GM18502 (cell line): Measurements from ENCODE around the gene TMCC2.

ENCODE experiments used
- ATAC-seq: cut with Tn5 transposase; IDR thresholded peaks from one replicate; pipeline ENCODE4 v1.9.1; 2021; ENCODE audit warnings: mild to moderate bottlenecking; ENCODE audit not compliant: unreplicated experiment, poor library complexity

The TMCC2 gene

DNA sequence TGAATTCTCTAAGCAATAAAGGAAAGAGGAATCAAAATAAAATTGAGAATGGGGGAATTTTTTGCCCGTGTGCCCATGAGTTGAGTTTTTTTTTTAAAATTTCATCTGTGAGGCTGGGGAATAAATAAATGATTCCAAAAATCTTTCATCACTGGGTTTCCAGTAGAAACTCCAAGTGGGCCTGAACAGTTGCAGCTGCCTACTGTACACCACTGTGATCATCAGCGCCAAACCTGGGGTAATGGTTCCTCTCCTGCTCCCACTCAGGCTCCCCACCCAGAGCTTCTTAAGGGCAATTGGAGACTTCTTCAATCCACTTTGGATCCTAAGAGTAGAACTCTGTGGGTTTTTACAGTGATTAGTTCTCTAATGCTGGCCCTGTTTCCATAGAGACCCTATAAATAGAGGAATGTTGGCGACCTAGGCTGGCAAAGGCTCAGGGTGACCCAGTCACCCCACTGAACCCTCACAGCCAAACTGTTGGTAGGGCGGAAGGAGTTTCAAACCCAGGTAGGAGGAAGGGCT is 9.3 kb downstream of the TMCC2 start:
- ATAC-seq, result no peak

DNA sequence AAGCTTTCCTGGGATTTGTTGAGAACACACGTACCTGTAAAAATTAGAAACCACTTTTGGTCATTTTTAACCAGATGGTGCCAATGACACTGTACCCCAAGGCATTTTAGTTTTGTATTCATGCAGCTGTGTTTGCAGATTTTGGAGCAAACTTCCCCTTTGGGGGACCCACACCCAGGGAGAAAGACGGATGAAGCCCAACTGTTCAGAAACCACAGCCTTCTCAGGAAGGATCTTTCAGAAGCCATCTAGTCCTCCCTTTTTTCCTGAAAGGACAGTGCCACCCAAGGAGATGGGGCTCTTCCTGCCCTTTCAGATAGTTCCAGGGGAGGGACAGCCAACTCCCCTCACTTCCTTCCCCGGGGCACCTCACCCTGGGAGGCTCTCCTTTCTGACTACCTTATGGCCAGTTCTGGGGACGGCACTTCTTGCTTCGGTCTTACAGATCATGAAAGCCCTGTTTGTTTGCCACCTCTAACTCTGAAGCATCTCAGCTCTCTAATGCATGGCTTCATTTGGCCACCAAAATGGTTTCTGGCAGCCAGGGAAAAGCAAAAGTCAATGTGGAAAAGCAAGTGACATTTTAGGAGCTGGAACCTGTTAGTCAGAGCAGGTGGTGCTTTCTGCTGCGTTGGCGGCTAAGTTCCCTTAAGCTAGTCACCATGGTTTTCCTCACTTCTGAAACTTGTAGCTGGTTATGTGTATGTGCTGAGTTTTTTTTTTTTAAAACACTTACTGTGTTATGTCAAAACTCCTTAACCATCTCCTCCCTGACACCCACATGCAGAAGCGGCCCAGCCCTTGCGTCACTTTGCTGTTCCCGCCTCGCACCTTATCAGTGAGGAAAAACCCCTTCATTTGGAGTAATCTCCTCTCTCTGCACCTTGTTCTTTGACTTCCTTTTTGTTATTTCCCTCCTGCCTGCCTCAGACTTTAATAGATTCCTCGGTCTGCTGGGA is 10.1 kb downstream of the TMCC2 start:
- ATAC-seq, result no peak

DNA sequence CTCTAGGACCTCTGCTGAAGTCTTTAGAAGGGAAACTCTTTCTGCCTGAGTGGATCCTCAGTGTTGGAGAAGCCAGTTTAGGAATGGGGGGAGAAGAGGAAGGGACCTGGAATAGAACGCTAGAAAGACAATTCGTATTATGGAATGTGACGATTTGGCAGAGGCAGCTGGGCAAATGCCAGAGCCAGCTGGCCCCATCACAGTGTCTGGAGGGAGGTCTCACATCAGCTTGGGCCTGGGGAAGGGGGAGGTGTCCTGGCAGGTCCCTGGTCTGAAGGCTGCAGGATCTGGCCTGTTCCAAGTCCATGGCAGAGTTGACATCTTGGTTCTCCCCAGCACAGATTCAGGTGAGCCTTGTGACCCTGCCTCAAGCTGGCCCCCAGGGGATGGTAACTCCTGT is 11.3 kb downstream of the TMCC2 start:
- ATAC-seq, result no peak

DNA sequence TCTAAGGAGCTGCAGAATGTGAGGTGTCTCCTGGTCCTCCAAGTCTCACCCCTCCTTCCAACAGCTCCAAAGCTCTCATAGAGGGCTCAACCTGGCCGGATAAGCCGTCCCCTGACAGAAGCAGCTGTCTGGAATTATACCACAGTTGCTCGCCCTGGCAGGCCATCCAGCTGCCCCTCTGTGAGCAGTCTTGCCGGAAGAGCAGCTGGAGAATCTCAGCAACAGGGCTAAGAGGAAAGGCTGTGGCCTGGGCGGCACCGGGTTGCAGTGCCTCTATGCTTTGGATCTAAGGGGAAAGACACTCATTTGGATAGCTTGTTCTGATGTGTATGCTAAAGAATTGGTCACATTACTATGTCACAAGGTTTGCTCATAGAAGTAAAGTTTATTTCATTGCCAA is 12.4 kb downstream of the TMCC2 start:
- ATAC-seq, result no peak

DNA sequence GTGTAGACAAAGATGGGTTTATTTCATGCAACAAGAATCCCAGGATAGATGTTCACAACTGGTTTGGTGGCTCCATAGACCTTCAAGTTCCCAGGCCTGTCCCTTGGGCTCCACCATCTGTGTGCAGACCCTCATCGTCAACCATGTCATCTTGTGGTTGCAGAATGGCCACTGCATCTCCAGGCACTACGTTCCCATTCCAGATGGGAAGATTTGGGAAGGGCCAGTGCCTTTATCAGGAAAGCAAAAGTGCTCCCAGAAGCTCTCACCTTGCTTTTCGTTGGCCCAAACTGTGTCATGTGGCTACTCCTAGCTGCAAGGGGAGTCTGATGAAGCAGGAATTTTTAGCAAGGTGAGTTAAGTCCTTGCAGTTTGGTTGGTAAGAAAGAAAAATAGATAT is 12.8 kb downstream of the TMCC2 start:
- no peak for ATAC-seq

DNA sequence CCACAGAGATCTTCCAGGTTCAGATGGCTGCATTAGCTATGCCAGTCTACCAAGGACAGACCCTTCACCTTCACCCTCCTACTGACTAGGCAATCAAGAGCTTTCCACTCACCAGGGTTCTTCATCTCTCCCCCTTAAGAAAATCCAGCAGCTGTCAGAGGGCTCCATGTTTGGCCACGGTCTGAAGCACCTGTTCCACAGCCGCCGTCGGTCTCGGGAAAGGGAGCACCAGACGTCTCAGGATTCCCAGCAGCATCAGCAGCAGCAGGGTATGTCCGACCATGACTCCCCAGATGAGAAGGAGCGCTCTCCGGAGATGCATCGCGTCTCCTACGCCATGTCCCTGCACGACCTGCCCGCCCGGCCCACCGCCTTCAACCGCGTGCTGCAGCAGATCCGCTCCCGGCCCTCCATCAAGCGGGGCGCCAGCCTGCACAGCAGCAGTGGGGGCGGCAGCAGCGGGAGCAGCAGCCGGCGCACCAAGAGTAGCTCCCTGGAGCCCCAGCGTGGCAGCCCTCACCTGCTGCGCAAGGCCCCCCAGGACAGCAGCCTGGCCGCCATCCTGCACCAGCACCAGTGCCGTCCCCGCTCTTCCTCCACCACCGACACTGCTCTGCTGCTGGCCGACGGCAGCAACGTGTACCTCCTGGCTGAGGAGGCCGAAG is 13.8 kb downstream of the TMCC2 start:
- ATAC-seq, result no peak

DNA sequence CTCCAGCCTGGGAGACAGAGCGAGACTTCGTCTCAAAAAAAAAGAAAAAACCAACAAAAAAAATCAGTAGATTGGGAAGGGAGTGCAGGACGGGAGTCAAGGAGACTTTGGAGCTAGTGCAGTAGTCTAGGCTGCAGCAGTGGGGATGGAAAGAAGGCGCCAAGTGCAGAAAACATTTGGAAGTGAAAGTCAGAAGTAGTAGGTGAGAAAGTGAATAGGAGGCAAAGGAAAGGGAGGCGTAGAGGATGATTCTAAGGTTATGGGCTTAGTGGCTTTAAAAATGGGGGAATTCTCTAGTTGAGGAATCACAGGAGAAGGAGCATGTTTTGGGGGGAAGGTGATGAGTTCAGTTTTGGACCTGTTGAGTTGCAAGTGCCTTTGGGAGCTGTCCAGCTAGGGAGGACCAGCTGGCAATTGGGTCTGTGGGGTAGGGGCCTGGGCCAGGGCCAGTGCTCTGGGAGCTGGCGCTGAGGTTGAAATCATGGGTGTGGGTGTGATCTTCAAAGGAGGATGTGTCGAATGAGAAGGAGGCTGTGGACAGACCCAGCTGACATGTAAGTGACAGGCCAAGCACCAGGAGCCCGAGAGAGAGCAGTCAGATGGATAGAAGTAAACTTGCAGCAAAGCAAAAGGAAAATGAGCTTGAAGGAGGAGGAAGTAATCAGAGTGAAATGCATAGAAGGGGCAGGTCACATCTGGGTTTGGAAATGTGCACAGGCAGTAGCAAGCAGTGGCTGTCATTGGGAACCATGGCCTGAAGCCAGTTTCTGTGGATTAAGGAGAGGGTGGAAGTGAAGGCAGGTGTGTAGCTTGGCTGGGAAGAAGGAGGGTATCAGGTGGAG is 15.8 kb downstream of the TMCC2 start:
- no peak for ATAC-seq

DNA sequence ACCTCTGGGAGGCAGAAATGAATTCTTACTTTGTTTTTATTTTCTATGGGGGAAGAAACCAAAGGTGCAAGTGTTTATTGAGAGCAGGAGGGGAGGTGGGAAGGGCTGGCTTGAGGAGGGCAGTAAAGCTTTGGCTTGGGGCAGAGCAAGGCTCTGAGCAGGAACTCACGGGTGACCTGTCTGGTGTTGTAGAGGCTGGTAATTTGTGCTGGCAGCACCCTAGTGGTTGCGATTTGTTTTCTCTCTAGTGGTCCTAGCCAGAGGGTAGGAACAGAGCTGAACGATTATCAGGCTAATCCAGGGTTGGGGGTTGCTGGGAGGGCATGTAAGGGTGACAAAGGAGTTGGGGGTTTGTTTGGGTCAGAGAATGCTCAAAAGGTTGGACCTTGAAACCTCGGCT is 16.6 kb downstream of the TMCC2 start:
- ATAC-seq, result no peak

- no peak for ATAC-seq
Observed at GRCh38 chr1:205245096-205245495, 17.4 kb downstream of the TMCC2 start.

- no peak for ATAC-seq
Observed at GRCh38 chr1:205246351-205247119, 18.8 kb downstream of the TMCC2 start.

- ATAC-seq, result no peak
Observed at GRCh38 chr1:205247130-205247921, 19.6 kb downstream of the TMCC2 start.

DNA sequence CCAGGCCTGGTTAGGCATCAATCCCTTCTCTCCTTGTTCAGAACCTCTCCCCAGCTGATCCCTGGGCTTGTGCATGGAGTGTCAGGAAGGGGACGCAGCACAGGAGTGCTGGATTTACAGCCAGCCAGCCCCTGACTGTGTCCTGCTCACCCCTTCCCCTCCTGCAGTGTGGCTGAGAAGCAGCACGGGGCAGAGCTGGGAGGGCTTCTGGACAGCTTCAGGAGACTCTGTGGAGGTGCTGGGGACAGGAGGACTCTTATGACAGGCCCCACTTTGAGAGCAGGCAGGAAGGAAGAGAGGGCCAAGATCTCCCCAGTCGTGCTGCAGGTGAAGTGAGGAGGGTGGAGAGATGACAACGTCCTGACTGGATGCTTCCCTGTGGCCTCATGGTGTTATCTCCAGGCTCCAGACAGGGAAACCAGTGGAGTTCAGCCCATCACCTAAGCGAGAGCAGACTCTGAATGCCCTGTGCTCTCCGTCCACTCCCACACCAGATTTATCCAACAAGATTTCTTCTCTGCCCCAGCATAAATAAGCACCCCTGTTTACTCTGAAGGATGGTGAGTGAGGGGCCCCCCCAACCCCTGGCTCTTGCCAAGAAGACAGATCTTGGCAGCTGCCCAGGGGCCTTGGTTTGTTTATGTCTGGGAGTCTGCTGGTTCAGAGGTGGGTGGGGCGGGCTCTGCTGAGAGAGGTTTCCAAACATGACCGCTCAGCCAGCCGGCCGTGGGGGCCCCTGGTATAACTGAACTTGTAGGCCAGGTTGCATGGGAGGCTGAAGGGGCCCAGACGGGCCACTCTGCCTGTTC is 21.3 kb downstream of the TMCC2 start:
- ATAC-seq, result no peak

GRCh38 chr1:205249651-205250050 is 21.9 kb downstream of the TMCC2 start:
- ATAC-seq, result no peak

DNA sequence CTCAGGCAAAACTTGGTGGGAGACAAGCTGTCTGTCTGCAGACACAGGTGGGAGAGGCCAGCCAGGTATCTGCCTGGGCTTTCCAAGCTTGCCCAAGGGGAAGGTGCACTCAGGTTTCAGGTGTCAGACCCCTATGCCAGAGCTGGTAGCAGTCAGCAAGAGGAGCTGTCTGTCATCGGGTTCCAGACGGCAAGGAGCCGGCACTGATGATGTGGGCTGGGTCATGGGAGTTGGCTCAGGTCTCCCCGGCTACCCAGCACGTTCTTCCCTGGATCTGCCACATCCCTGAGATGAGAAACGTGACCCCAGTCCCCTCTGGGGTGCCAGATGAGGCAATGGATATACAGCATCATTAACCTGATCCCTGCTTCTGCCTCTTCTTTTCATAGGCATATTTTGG is 23.0 kb downstream of the TMCC2 start:
- no peak for ATAC-seq

GRCh38 chr1:205251576-205251975 is 23.8 kb downstream of the TMCC2 start:
- no peak for ATAC-seq

DNA sequence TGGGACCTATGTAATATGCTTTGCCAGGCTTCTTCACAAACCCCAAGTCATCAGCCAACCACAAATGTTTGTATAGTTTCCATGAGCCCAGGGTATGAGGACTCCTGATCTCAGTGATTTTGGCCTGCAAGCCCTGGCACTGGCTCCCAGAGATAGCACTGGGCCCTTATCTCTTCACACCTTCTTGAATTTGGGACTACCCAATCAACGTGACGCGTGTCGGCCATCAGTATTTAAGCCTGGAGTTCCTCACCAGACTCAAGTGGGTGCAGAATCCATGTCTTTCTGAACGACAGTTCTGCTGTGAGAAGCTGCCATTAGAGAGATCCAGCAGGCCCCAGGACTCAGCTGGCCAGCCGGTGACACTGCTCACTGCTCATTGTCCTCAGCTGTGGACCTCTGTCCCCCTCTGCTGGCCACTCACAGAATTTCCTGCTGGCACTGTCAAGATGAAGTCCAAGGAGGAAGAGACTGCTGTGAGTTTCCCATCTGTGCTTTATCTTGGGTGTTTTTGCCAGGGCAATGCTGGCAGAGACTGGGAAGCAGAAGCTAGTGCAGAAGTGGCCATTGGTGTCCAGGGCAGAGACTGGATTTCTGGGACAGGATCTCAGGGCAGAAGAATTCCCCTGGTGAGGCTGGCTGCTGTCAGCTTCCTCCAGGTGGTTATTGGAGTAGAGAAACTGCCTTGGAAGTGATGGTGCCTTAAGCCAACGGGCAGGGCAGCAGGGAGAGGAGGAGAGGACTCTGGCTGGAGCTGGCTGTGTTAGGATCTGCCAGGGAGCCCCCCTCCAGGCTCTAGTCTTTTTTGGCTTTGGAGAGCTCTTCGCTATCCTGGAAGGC is 28.4 kb downstream of the TMCC2 start:
- no peak for ATAC-seq

DNA sequence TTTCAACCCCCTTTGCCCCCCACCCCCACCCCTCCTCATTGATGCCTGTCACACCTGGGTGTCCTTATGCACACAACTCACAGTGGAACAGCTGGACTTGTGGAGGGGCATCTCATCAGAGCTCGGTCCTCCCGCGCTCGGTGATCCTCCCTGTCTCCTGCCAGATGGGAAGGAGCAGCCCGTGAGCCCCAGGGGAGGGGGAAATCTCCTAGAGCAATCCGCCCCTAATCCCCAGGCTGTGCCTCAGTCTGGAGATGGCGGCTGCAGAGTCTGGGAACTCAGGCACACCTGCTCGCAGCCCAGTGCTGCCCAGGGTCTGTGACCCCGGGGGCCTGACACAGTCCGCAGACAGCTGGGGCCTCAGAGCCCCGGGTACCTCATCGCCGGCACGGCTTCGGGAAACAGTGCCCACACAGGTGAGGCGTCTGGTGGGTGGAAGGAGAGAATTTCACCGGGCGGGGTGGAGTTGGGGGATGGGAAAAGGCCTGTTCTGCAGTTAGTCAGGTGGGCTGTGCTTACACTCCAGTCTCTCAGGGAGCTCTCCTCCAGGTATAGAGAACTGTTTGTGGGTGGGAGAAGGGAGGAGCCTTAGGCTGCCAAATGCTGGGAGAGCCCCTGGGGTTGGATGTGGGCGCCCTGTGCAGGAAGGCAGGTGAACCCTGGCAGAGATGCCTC is 29.3 kb downstream of the TMCC2 start:
- ATAC-seq, result no peak
